NOMO-1 (cell line): ENCODE results near the gene ABCC2.
"Not testable (repeated sequence)": the region's sequence is repeated elsewhere in the genome, so short reads cannot be mapped to it uniquely, and the experiment has no call there.

Experiments used
- DNase-seq, 2 experiments: peaks; one replicate each; lab custom pipeline; 2025; ENCODE audit not compliant: unreplicated experiment in 2 of 2; lab: John Stamatoyannopoulos, UW

ABCC2 gene

DNA sequence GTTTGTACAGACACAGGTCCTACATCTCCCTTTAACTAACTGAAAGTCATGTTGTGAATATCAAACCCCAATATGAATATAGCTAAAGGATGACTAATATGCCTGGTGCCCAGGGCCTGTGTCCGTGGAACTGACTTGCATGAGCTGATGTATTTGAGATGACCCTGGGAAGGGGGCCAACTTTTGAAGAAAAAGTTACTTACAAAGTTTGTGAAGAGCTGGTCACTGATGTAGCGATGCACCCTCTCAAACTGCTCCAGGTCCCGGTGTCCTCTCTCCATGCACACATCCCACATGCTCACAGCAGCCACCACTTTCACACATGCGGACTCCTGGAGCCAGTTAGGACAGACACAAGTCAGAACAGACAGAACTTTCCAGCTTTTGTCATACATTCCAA is 106.2 kb downstream of the ABCC2 start:
- DNase-seq = no peak

DNA sequence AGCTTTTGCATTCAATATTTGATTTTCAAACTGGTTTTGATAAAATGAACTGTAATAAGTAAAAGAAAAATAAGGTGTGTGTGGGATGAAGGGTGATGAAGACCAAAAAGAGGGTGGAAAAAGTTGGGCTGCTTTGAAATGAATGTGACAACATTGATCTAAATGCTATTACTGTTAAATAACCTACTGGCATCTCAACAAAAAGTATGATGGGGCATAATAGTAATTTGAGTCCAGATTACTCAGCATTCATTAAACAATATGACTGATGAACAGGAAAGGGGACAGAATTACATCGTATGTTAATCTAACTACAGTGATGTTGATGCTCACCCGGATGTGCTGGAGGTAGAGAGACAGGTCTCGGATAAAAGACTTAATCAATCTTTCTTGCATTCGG is 112.2 kb downstream of the ABCC2 start:
- DNase-seq = no peak

- not testable (repeated sequence) for DNase-seq
These were observed 112.6 kb downstream of the ABCC2 start for GRCh38 chr10:99895066-99895465.

GRCh38 chr10:99895867-99896266 is 113.4 kb downstream of the ABCC2 start:
- DNase-seq = no peak
